Measurements from ENCODE around the gene VOPP1. TPM values are rescaled to one million over a fixed set of nuclear protein-coding genes. Genes with fewer than 3 reads are reported as not detected.

VOPP1 gene
- total and polyA plus RNA-seq, 9 of the 15 experiments (the other 6 are each of a cell fraction or from before 2014, with no cell fraction given) = 8.2 to 45.8 (median 31.2) TPM

GRCh38 chr7:55571511-55572377 is 558 bp downstream of the VOPP1 start (continued):
- TF ChIP-seq ZNF445 (CRISPR knock-in tag; IDR thresholded peaks at IDR 0.05; ENCODE audit: low read depth) = no peak
- peak; percentile 26 for TF ChIP-seq NEUROD1 (IDR thresholded peaks at IDR 0.05; ENCODE audit: borderline replicate concordance, low read depth, low read length, partially characterized antibody)
- 0 out of 2 replicates have a peak, but pooled peaks have one; percentile 17 for TF ChIP-seq ARID1B (IDR thresholded peaks at IDR 0.05)
- TF ChIP-seq CREB5 (CRISPR knock-in tag; IDR thresholded peaks at IDR 0.05) = no peak
- TF ChIP-seq STAT5A (IDR thresholded peaks at IDR 0.05; ENCODE audit: borderline replicate concordance, low read length) = no peak
- peak in 1 of 2 experiments; percentile 31; a peak in 1 of 4 replicates for TF ChIP-seq TRIM24 (IDR thresholded peaks at IDR 0.05)
- TF ChIP-seq ETS2 (tag; IDR thresholded peaks at IDR 0.05; ENCODE audit: borderline replicate concordance, poor library complexity, severe bottlenecking) = peak; percentile 36

GRCh38 chr7:55570939-55571338 is 1.4 kb downstream of the VOPP1 start:
- peaks cover 7% of the 10 kb centered on the region; the same call in 1 of the 2 replicates for H4K20me1 ChIP-seq (replicated peaks; ENCODE audit: control insufficient read depth, insufficient read depth, low read length)
- peak overlapping the region; percentile 90 for H2AFZ ChIP-seq (ENCODE audit: low read depth, low read length)
- in situ Hi-C loops (cut with MboI) (no loop called here), intact Hi-C loops (cut with micrococcal nuclease) (loop anchor here (5.0 to 10.0 kb wide), 2 partner anchors 204 to 394 kb away; partner anchors contain the start of genes LANCL2 and NIPSNAP2)
- peak overlapping the region in 1 of 2 experiments; percentile 66; a peak in 3 of 4 replicates for H3K9ac ChIP-seq (ENCODE audit: insufficient read depth in 1 of 2, low read depth in 2 of 2, low read length in 2 of 2)
- H3K4me2 ChIP-seq (ENCODE audit: insufficient read depth, low read length) = peak overlapping the region; percentile 75
- no peaks in the 10 kb centered on the region for H3K36me3 ChIP-seq (ENCODE audit: control insufficient read depth, insufficient read depth, low read length)
- no TSS peak for BruUV-seq (replicated peaks)
- H3K4me3 ChIP-seq = peak overlapping the region; percentile 83
- no peaks in the 10 kb centered on the region for H3K9me1 ChIP-seq (ENCODE audit: control insufficient read depth, insufficient read depth, low read length)
- H3K79me2 ChIP-seq (ENCODE audit: control insufficient read depth, insufficient read depth, low read length) = peaks cover 53% of the 10 kb centered on the region
- ChIA-PET POLR2A (no interaction called here), CTCF (ENCODE audit: low intra/inter-chr PET ratio) (no interaction called here)
- H3K27ac ChIP-seq (ENCODE audit: extremely low read depth, low read depth, low read length) = no peak overlapping the region
- peaks cover 17 to 35% of the 10 kb centered on the region in 2 experiments for H3K4me1 ChIP-seq (replicated peaks in 1 of 2; ENCODE audit: control insufficient read depth in 2 of 2, insufficient read depth in 2 of 2, low read length in 2 of 2)
- no peaks in the 10 kb centered on the region for H3K27me3 ChIP-seq (ENCODE audit: control insufficient read depth in 2 of 2, insufficient read depth in 2 of 2, low read length in 2 of 2)
- no peaks in the 10 kb centered on the region for H3K9me3 ChIP-seq (replicated peaks; ENCODE audit: control insufficient read depth, insufficient read depth, low read depth, low read length)
- no peak for FAIRE-seq
- no peak for DNase-seq (ENCODE audit: extremely low read depth in 1 of 4, low spot score in 3 of 4)
- ATAC-seq = no peak
- peak; percentile 71; the same call in 1 of the 2 replicates for TF ChIP-seq SPI1 (IDR thresholded peaks at IDR 0.05; ENCODE audit: borderline replicate concordance, low read depth, low read length)
- TF ChIP-seq ZNF668 (CRISPR knock-in tag; IDR thresholded peaks at IDR 0.05) = no peak
- 17% methylated on average over 5 of the region's 5 CpGs for WGBS (ENCODE audit: insufficient coverage, low coverage, missing lambda C conversion rate)
